Uterus (tissue), 4 donors: ENCODE data around the gene ZNF148. TPM values are rescaled to one million over a fixed set of nuclear protein-coding genes. Genes with fewer than 3 reads are reported as not detected.

ENCODE experiments used
- DNase-seq, 2 donors: peaks; one replicate each; pipeline ENCODE4 v3.0.0-alpha.2; 2019 to 2020
- H3K27ac ChIP-seq, 2 donors: fragments of 200-600 bp; sonication (generic); 1 replicate in 1 of 2; 2 replicates in 1 of 2; pipeline ENCODE4 v1.5.1; 2016 to 2018
- H3K27me3 ChIP-seq, 2 donors: fragments of 200-600 bp; sonication (generic); one replicate each; pipeline ENCODE4 v1.5.1; 2018 to 2019; ENCODE audit warnings: control low read depth in 1 of 2
- H3K36me3 ChIP-seq, 2 donors: fragments of 200-600 bp; sonication (generic); one replicate each; pipeline ENCODE4 v1.5.1; 2019; ENCODE audit warnings: control low read depth in 1 of 2
- H3K4me1 ChIP-seq, 2 donors: fragments of 200-600 bp; sonication (generic); one replicate each; pipeline ENCODE4 v1.5.1; 2018 to 2019; ENCODE audit warnings: control low read depth in 1 of 2
- H3K4me3 ChIP-seq, 2 donors: fragments of 200-600 bp; sonication (generic); 1 replicate in 1 of 2; 2 replicates in 1 of 2; pipeline ENCODE4 v1.5.1; 2018 to 2019; ENCODE audit warnings: mild to moderate bottlenecking in 1 of 2
- H3K9me3 ChIP-seq, 2 donors: fragments of 200-600 bp; sonication (generic); one replicate each; pipeline ENCODE4 v1.5.1; 2019; ENCODE audit warnings: control low read depth in 1 of 2
- CTCF ChIP-seq, 4 experiments: fragments of 200-600 bp in 2 of 4; fragments of 450-650 bp in 2 of 4; sonication (generic) in 2 of 4; IDR thresholded peaks; one replicate each; pipeline ENCODE4 v1.5.1; 2016 to 2019; ENCODE audit warnings: antibody characterized with exemption in 4 of 4, mild to moderate bottlenecking in 2 of 4, moderate library complexity in 1 of 4
- POLR2A ChIP-seq, 2 donors: fragments of 450-650 bp; IDR thresholded peaks; one replicate each; pipeline ENCODE4 v1.6.1; 2016; ENCODE audit warnings: antibody characterized with exemption in 2 of 2, mild to moderate bottlenecking in 1 of 2, moderate library complexity in 1 of 2
- intact Hi-C: fragments of 100-400 bp; cut with DNase I; formaldehyde crosslinking; loops from one replicate; pipeline ENCODE4 v1.15.1; 2023; ENCODE audit warnings: low total_unique reads
- total RNA-seq, 4 donors: library from RNA; depleted of rRNA in 3 of 4; stranded (reverse); fragments of >200 nt in 3 of 4; gene quantifications; one replicate each; pipeline versions ENCODE4 v1.1.0 to v1.2.4, GENCODE V29; 2014 to 2023
- donor health status: DM: yes; HTN: yes; CAD: no.

ZNF148 gene
- total RNA-seq, 4 donors from 2014 or later: 21.2 to 93.1 (median 53.0) TPM

- Histone ChIP-seq H3K36me3 (no peaks in the 10 kb centered on the region), H3K9me3 (no peaks in the 10 kb centered on the region), H3K4me3 (no peak overlapping the region), H3K27me3 (no peaks in the 10 kb centered on the region), H3K4me1 (no peaks in the 10 kb centered on the region), H3K27ac (no peak overlapping the region)
- TF ChIP-seq POLR2A (IDR thresholded peaks at IDR 0.05): no peak
- TF ChIP-seq CTCF (IDR thresholded peaks at IDR 0.05): no peak
- intact Hi-C loops: no loop called here
- DNase-seq: no peak
Observed at GRCh38 chr3:125260158-125260557, 115.0 kb downstream of the ZNF148 start.

GRCh38 chr3:125257536-125257935, 117.6 kb downstream of the ZNF148 start:
- Histone ChIP-seq H3K27me3 (no peaks in the 10 kb centered on the region), H3K4me1 (no peaks in the 10 kb centered on the region), H3K27ac (no peak overlapping the region), H3K36me3 (no peaks in the 10 kb centered on the region), H3K4me3 (no peak overlapping the region), H3K9me3 (no peaks in the 10 kb centered on the region)
- intact Hi-C loops: no loop called here
- TF ChIP-seq POLR2A (IDR thresholded peaks at IDR 0.05) (no peak), CTCF (IDR thresholded peaks at IDR 0.05) (no peak)
- DNase-seq: no peak

- intact Hi-C loops: no loop called here
- TF ChIP-seq POLR2A (IDR thresholded peaks at IDR 0.05) (no peak), CTCF (IDR thresholded peaks at IDR 0.05) (no peak)
- Histone ChIP-seq H3K27ac (no peak overlapping the region), H3K36me3 (no peaks in the 10 kb centered on the region), H3K9me3 (no peaks in the 10 kb centered on the region), H3K4me1 (no peaks in the 10 kb centered on the region), H3K27me3 (no peaks in the 10 kb centered on the region), H3K4me3 (no peak overlapping the region)
- no peak for DNase-seq
Observed at GRCh38 chr3:125256675-125257074, 118.5 kb downstream of the ZNF148 start.

- intact Hi-C loops: no loop called here
- TF ChIP-seq POLR2A (IDR thresholded peaks at IDR 0.05): no peak
- no peak for TF ChIP-seq CTCF (IDR thresholded peaks at IDR 0.05)
- H3K9me3 ChIP-seq: no peaks in the 10 kb centered on the region
Observed at GRCh38 chr3:125250973-125251372, 124.2 kb downstream of the ZNF148 start.

GRCh38 chr3:125246237-125246636, 128.9 kb downstream of the ZNF148 start:
- no peaks in the 10 kb centered on the region for H3K9me3 ChIP-seq
- intact Hi-C loops: no loop called here
- no peaks in the 10 kb centered on the region for H3K36me3 ChIP-seq
- TF ChIP-seq CTCF (IDR thresholded peaks at IDR 0.05) (no peak), POLR2A (IDR thresholded peaks at IDR 0.05) (no peak)
- H3K27me3 ChIP-seq: no peaks in the 10 kb centered on the region
- no peaks in the 10 kb centered on the region for H3K4me1 ChIP-seq
- DNase-seq: no peak
- no peak overlapping the region for H3K27ac ChIP-seq
- H3K4me3 ChIP-seq: no peak overlapping the region

More at GRCh38 chr3:125250973-125251372, 124.2 kb downstream of the ZNF148 start:
- H3K4me1 ChIP-seq: no peaks in the 10 kb centered on the region
- H3K27ac ChIP-seq: no peak overlapping the region
- no peak overlapping the region for H3K4me3 ChIP-seq
- H3K27me3 ChIP-seq: no peaks in the 10 kb centered on the region
- no peak for DNase-seq
- no peaks in the 10 kb centered on the region for H3K36me3 ChIP-seq
